ENCODE data around the gene SLC11A2.
"Not testable (repeated sequence)": the region's sequence is repeated elsewhere in the genome, so short reads cannot be mapped to it uniquely, and the experiment has no call there.

SLC11A2 gene

GRCh38 chr12:51025338-51025835 is 797 bp downstream of the SLC11A2 start:
- DNase-seq = peak; percentile 28 to 35

- DNase-seq = peak; percentile 23 to 25
Measured at GRCh38 chr12:51023625-51024382, 2.4 kb downstream of the SLC11A2 start.

- DNase-seq = peak in 1 of 2 donors; percentile 19
Measured at GRCh38 chr12:51021694-51022093, 4.5 kb downstream of the SLC11A2 start.

- DNase-seq = no peak
Measured at GRCh38 chr12:51020448-51021182, 5.6 kb downstream of the SLC11A2 start.

GRCh38 chr12:51019927-51020326 is 6.3 kb downstream of the SLC11A2 start:
- no peak for DNase-seq

GRCh38 chr12:51018956-51019355 is 7.2 kb downstream of the SLC11A2 start:
- no peak for DNase-seq

- no peak for DNase-seq
Measured at GRCh38 chr12:51017452-51017851, 8.7 kb downstream of the SLC11A2 start.

GRCh38 chr12:51014467-51014866 is 11.7 kb downstream of the SLC11A2 start:
- not testable (repeated sequence) for DNase-seq

GRCh38 chr12:51013441-51013840 is 12.7 kb downstream of the SLC11A2 start:
- DNase-seq = no peak

GRCh38 chr12:51012570-51013236 is 13.5 kb downstream of the SLC11A2 start:
- DNase-seq = peak; percentile 42 to 53

GRCh38 chr12:51011955-51012354 is 14.2 kb downstream of the SLC11A2 start:
- DNase-seq = peak; percentile 61 to 84

- peak; percentile 89 to 96 for DNase-seq
Measured at GRCh38 chr12:51009056-51009440, 17.1 kb downstream of the SLC11A2 start.

- DNase-seq = peak in 1 of 2 donors; percentile 44
Measured at GRCh38 chr12:51008329-51009055, 17.7 kb downstream of the SLC11A2 start.

GRCh38 chr12:51005671-51006070 is 20.5 kb downstream of the SLC11A2 start:
- DNase-seq = no peak

- DNase-seq = no peak
Measured at GRCh38 chr12:51005030-51005429, 21.2 kb downstream of the SLC11A2 start.

- DNase-seq = no peak
Measured at GRCh38 chr12:51004504-51004903, 21.7 kb downstream of the SLC11A2 start.

- no peak for DNase-seq
Measured at GRCh38 chr12:51001799-51002198, 24.4 kb downstream of the SLC11A2 start.

- DNase-seq = no peak
Measured at GRCh38 chr12:51000245-51000644, 25.9 kb downstream of the SLC11A2 start.

GRCh38 chr12:50999093-50999492 is 27.1 kb downstream of the SLC11A2 start:
- peak; percentile 22 to 52 for DNase-seq

- DNase-seq = no peak
Measured at GRCh38 chr12:50992819-50993218, 33.4 kb downstream of the SLC11A2 start.

- no peak for DNase-seq
Measured at GRCh38 chr12:50991291-50991690, 34.9 kb downstream of the SLC11A2 start.

- no peak for DNase-seq
Measured at GRCh38 chr12:50990791-50991190, 35.4 kb downstream of the SLC11A2 start.

Data from inflammatory macrophage treated with lipopolysaccharide for 1 hour (primary cell).